BLaER1 treated with 17β-estradiol and CSF1 and Interleukin-3, amounts not matched to agents 10 nM and 100 nM (cell line): ENCODE measurements around the gene COL12A1.

Source experiments
- H3K27ac ChIP-seq, 11 experiments: shearing (Covaris generic); formaldehyde crosslinking; 2 replicates each; pipeline ENCODE4 v1.8.1; 2022
- H3K27me3 ChIP-seq, 11 experiments: shearing (Covaris generic); formaldehyde crosslinking; 2 replicates each; pipeline ENCODE4 v1.8.1; 2022
- H3K36me3 ChIP-seq, 11 experiments: shearing (Covaris generic); formaldehyde crosslinking; 2 replicates each; pipeline ENCODE4 v1.8.1; 2022
- H3K4me1 ChIP-seq, 10 experiments: shearing (Covaris generic); formaldehyde crosslinking; 2 replicates each; pipeline ENCODE4 v1.8.1; 2022
- H3K4me2 ChIP-seq, 11 experiments: shearing (Covaris generic); formaldehyde crosslinking; 2 replicates each; pipeline ENCODE4 v1.8.1; 2022
- H3K4me3 ChIP-seq, 10 experiments: shearing (Covaris generic); formaldehyde crosslinking; 2 replicates each; pipeline ENCODE4 v1.8.1; 2022
- H3K9ac ChIP-seq, 11 experiments: shearing (Covaris generic); formaldehyde crosslinking; 2 replicates each; pipeline ENCODE4 v1.8.1; 2022
- H3K9me3 ChIP-seq, 11 experiments: shearing (Covaris generic); formaldehyde crosslinking; replicated peaks in 1 of 11; 2 replicates each; pipeline ENCODE4 v1.8.1; 2022
- H4K20me1 ChIP-seq, 11 experiments: shearing (Covaris generic); formaldehyde crosslinking; 2 replicates each; pipeline ENCODE4 v1.8.1; 2022
- Cebpa-rat ChIP-seq, 11 experiments: shearing (Covaris generic); IDR thresholded peaks; 2 replicates each; pipeline ENCODE4 v1.8.1; 2022

COL12A1 gene

DNA sequence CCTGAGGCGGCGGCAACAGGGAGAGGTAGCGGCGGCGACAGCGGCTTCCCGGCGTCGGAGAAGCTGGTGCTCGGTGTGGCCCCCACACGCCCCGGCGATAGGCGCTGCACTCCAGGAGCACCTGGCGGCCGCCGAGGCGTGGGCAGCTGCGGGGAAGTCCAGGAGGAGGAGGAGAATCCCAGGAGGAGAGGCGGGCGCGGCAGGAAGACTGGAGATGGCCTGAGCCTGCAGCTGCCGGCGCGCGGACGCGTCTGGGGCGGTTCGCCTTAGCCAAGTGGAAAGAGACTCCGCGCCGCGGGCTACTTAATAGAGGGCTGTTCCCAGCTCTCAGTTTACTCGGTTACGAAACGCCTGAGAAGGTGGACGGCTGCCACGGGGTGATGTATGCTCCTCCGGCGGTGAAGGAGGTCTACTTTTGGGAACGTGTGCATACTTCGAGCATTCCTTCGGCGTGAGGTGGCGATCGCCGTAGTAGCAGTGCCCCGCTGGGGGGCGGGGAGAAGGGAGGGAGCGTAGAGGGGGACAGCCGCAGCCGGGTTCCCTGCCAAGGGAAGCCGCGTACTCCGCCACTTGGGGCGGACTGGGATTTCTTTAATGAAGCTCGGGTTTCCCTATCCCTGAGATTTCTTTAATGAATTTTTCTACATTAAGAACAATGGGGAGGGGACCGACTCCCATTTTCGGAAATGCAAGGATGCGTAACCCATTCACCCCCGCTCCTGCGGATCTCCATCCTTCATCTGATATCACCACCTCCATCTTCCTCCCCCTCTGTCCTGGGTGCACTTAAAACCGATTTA lies at the start of gene COL12A1:
COL12A1 (minus strand) TSS at position 278 of the 800 bp plus-strand sequence. CDS start 3,261 bp downstream, outside the sequence.
- Histone ChIP-seq H3K27ac (no peak within 1 kb of the TSS), H3K9me3 (peaks cover 45 to 54% (median 51%) of the 10 kb centered on the region in 11 experiments), H3K4me3 (peak within 1 kb of the TSS in 6 of 10 experiments; percentile 6 to 32 (median 22); a peak in 5 of 20 replicates)

DNA sequence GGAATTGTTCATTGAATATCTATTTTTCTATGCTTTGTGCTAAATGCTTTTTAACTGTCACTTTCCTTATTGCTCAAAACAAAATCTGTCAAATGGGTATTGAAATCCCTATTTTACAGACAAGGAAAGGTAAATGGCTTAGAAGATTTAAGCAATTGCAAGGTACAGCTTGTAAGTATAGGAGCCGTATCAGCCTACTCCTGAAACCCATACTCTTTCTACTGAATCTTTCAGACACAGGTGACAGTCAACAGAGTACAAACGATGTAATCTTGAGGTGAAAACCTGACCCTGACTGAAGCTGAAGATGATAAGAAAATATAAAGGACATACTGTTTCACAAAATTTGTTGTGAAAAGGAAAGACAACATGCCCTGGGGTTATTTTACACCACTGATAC lies 44.7 kb upstream of the COL12A1 start:
- peaks cover 13 to 29% (median 19%) of the 10 kb centered on the region in 11 experiments for H3K36me3 ChIP-seq
- no peaks in the 10 kb centered on the region for H3K27me3 ChIP-seq
- H3K9me3 ChIP-seq: no peaks in the 10 kb centered on the region
- no peak overlapping the region for H3K4me3 ChIP-seq
- peaks cover 0 to 4% (median 0%) of the 10 kb centered on the region in 11 experiments; a peak in 1 of 22 replicates for H4K20me1 ChIP-seq
- no peak overlapping the region for H3K27ac ChIP-seq
- no peak overlapping the region for H3K9ac ChIP-seq
- no peak overlapping the region for H3K4me2 ChIP-seq
- no peak for TF ChIP-seq Cebpa-rat (IDR thresholded peaks at IDR 0.05)
- no peaks in the 10 kb centered on the region for H3K4me1 ChIP-seq

More for the DNA sequence above, at the start of gene COL12A1:
- H4K20me1 ChIP-seq: 0 out of 22 replicates have a peak, but pooled peaks cover 0 to 4% (median 0%) of the 10 kb centered on the region in 11 experiments
- no peak within 1 kb of the TSS for H3K9ac ChIP-seq
- H3K4me2 ChIP-seq: no peak within 1 kb of the TSS
- H3K4me1 ChIP-seq: peaks cover 0 to 13% (median 11%) of the 10 kb centered on the region in 10 experiments; a peak in 17 of 20 replicates
- TF ChIP-seq Cebpa-rat (IDR thresholded peaks at IDR 0.05): no peak
- H3K27me3 ChIP-seq: peaks cover 70 to 77% (median 76%) of the 10 kb centered on the region in 11 experiments
- no peaks in the 10 kb centered on the region for H3K36me3 ChIP-seq

DNA sequence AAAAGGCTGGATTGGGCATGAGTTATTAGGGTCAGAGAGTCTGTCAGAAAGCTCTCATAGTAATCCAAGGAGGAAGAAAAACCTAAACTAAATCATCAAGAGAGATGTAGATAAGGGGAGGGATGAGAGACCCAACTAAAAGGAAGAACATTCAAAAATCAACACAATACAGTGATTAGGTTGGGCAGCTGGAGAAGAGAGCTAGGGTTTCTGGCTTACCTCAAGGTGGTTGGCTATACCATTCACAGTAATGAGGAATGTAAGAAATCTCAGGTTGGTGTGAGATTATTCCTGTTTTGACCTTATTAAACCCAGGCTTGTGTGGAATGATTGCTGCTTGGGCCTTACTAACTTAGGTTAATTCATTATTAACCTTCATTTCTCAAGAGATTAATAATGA lies 44.0 kb upstream of the COL12A1 start:
- no peak overlapping the region for H3K27ac ChIP-seq
- no peaks in the 10 kb centered on the region; a peak in 1 of 22 replicates for H3K9me3 ChIP-seq
- peaks cover 0 to 4% (median 0%) of the 10 kb centered on the region in 11 experiments; a peak in 1 of 22 replicates for H4K20me1 ChIP-seq
- no peak overlapping the region for H3K4me2 ChIP-seq
- H3K4me1 ChIP-seq: peaks cover 0 to 3% (median 0%) of the 10 kb centered on the region in 10 experiments; a peak in 1 of 20 replicates
- H3K27me3 ChIP-seq: no peaks in the 10 kb centered on the region
- H3K9ac ChIP-seq: no peak overlapping the region
- H3K36me3 ChIP-seq: peaks cover 7 to 22% (median 14%) of the 10 kb centered on the region in 11 experiments
- no peak for TF ChIP-seq Cebpa-rat (IDR thresholded peaks at IDR 0.05)
- no peak overlapping the region for H3K4me3 ChIP-seq

DNA sequence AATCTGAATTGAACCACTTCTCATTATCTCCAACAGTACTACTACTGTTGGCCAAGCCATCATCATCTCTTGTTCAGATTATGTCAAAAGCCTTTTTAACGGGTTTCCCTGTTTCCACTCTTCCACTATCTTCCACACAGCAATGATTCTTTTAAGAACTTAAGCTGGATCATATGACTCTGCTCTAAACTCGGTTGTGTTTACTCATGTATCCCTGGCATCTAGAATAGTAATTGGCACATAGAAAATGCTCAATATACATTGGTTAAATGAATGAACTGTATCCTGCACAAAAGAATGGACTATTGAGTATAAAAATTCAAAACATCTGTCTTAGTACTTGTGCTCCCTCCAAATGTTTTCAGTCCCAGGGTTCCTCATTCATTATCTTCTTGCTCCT lies 40.5 kb upstream of the COL12A1 start:
- H3K4me2 ChIP-seq: no peak overlapping the region
- no peak overlapping the region for H3K27ac ChIP-seq
- H3K36me3 ChIP-seq: peaks cover 0 to 12% (median 5%) of the 10 kb centered on the region in 11 experiments; a peak in 17 of 22 replicates
- peaks cover 2 to 25% (median 16%) of the 10 kb centered on the region in 10 experiments; a peak in 18 of 20 replicates for H3K4me1 ChIP-seq
- no peak for TF ChIP-seq Cebpa-rat (IDR thresholded peaks at IDR 0.05)
- H4K20me1 ChIP-seq: peaks cover 0 to 6% (median 0%) of the 10 kb centered on the region in 11 experiments; a peak in 6 of 22 replicates
- H3K9ac ChIP-seq: no peak overlapping the region
- H3K9me3 ChIP-seq: peaks cover 0 to 5% (median 0%) of the 10 kb centered on the region in 11 experiments; a peak in 3 of 22 replicates
- no peak overlapping the region for H3K4me3 ChIP-seq
- no peaks in the 10 kb centered on the region for H3K27me3 ChIP-seq

DNA sequence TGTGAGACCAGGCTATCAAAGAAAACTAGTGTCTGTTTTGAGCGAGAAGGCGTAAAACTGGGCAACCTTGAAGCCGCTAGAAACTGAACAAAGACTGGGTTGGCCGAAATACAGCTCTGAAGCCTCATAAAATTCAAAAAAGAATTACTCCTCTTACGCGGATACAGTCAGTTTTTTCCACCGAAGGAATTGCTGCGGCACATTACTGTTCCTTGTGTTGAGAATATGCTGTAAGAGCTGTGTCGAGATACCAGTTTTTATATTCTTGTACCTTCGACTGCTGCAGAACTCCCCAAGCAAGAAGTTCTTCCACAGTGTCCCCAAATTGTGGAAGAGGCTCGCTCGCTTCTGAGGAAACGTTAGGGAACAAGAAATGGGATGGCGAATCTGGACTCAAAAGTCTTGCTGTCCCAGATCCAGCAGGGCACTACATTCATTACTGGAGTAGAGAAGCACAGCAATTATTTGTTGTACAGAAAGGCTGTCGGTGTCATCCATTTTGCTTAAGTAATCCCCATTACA lies 38.3 kb upstream of the COL12A1 start:
- H3K4me3 ChIP-seq: peak overlapping the region; percentile 75 to 92 (median 85)
- peaks cover 0 to 25% (median 10%) of the 10 kb centered on the region in 11 experiments; a peak in 9 of 22 replicates for H4K20me1 ChIP-seq
- peak overlapping the region; percentile 83 to 93 (median 88) for H3K9ac ChIP-seq
- H3K4me2 ChIP-seq: peak overlapping the region; percentile 52 to 80 (median 70)
- H3K4me1 ChIP-seq: peaks cover 4 to 31% (median 17%) of the 10 kb centered on the region in 10 experiments; a peak in 18 of 20 replicates
- no peaks in the 10 kb centered on the region for H3K27me3 ChIP-seq
- no peak for TF ChIP-seq Cebpa-rat (IDR thresholded peaks at IDR 0.05)
- H3K27ac ChIP-seq: peak overlapping the region; percentile 84 to 95 (median 91)
- peaks cover 12 to 33% (median 27%) of the 10 kb centered on the region in 11 experiments for H3K36me3 ChIP-seq
- H3K9me3 ChIP-seq: peaks cover 0 to 5% (median 0%) of the 10 kb centered on the region in 11 experiments; a peak in 3 of 22 replicates

DNA sequence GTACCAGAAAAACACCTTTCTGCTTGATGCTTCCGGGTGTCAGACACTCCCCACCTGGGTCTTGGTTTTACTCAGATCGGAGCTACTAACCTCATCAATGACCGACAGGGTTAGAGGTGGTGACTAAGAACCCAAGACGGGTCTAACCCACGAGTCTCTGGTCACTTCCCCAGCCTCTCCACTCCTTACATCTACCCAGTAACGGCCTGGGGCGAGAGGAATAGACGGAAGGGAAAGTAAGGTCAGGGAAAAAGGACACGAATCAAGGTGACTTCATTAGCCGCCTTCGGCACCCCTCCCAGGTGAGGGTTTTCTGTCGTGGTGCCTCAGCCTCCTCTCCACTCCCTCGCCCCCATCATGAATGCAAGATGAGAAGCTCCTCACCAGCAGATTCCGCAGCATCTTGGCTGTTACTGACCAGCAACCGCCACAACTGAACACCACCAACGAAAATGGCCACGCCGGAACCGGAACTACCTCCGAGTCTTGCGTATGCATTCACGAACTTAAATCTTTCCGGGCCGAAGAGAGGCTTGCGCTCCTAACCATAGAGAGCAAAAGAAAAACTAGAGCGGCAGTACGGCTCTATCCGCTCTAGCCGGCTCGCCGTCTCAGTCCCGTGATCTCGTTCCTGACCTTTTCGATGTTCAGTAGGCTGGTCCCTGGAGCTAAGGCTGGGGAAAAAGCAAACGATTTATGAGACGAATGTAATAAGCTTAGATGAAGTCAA lies 37.6 kb upstream of the COL12A1 start, which contains the start of gene COX7A2:
COX7A2 (minus strand) TSS at position 469 of the 730 bp plus-strand sequence; CDS start at position 402, 67 bp downstream.
- peak within 1 kb of the TSS; percentile 84 to 95 (median 91) for H3K27ac ChIP-seq
- H3K4me3 ChIP-seq: peak within 1 kb of the TSS; percentile 75 to 92 (median 85)
- H3K4me2 ChIP-seq: peak within 1 kb of the TSS; percentile 53 to 88 (median 70)
- peaks cover 0 to 28% (median 10%) of the 10 kb centered on the region in 11 experiments; a peak in 9 of 22 replicates for H4K20me1 ChIP-seq
- H3K9ac ChIP-seq: peak within 1 kb of the TSS; percentile 83 to 93 (median 88)
- peaks cover 4 to 31% (median 17%) of the 10 kb centered on the region in 10 experiments; a peak in 18 of 20 replicates for H3K4me1 ChIP-seq
- H3K9me3 ChIP-seq: peaks cover 0 to 5% (median 0%) of the 10 kb centered on the region in 11 experiments; a peak in 3 of 22 replicates
- peaks cover 18 to 39% (median 33%) of the 10 kb centered on the region in 11 experiments for H3K36me3 ChIP-seq
- no peaks in the 10 kb centered on the region for H3K27me3 ChIP-seq
- no peak for TF ChIP-seq Cebpa-rat (IDR thresholded peaks at IDR 0.05)

DNA sequence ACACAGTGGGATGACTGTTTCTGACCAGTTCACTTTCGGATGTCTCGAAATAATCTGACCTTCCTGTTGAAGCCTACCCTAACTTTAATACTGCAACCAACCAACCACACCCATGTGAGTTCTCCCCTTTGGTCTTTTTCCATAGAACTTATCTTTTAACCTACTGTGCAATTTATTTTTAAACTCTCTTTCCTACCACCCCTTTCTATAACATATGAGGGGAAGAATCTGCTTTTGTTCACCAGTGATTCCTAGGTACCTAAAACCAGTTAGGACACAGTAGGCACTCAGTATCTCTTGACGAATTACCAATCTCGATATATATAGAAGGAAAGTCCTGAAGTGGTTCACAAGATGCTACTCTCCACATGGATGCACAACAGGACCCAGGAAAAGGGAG lies 30.8 kb upstream of the COL12A1 start:
- H3K4me3 ChIP-seq: no peak overlapping the region
- H3K9me3 ChIP-seq: no peaks in the 10 kb centered on the region
- TF ChIP-seq Cebpa-rat (IDR thresholded peaks at IDR 0.05): no peak
- H3K27me3 ChIP-seq: no peaks in the 10 kb centered on the region
- H3K36me3 ChIP-seq: peaks cover 44 to 65% (median 53%) of the 10 kb centered on the region in 11 experiments
- H3K27ac ChIP-seq: no peak overlapping the region
- peaks cover 0 to 28% (median 13%) of the 10 kb centered on the region in 11 experiments; a peak in 9 of 22 replicates for H4K20me1 ChIP-seq
- H3K4me1 ChIP-seq: peaks cover 0 to 27% (median 11%) of the 10 kb centered on the region in 10 experiments; a peak in 16 of 20 replicates
- no peak overlapping the region for H3K9ac ChIP-seq
- peak overlapping the region in 3 of 11 experiments; percentile 27 to 51 (median 27); a peak in 5 of 22 replicates for H3K4me2 ChIP-seq

DNA sequence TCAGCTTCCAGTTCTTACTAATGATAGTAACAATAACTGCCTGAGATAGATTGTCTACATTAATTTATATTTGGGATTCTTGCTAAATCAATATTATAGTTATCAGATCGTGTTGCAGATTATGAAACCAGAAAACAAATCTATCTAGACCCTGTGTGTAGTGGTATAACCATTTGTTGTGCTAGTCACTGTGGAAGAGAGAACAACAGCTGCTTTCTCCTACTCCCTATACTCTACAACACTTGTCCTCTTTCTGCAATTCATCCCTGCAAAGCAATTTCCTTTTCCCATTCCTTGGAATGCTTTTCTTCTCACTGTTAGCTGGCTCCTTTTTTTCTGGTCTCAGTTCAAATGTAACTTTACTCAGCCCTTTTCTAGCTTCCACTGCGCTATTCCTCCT lies 29.4 kb upstream of the COL12A1 start:
- no peaks in the 10 kb centered on the region for H3K9me3 ChIP-seq
- H3K27ac ChIP-seq: no peak overlapping the region
- peaks cover 0 to 24% (median 5%) of the 10 kb centered on the region in 10 experiments; a peak in 9 of 20 replicates for H3K4me1 ChIP-seq
- no peak for TF ChIP-seq Cebpa-rat (IDR thresholded peaks at IDR 0.05)
- H3K4me2 ChIP-seq: no peak overlapping the region
- peaks cover 0 to 17% (median 11%) of the 10 kb centered on the region in 11 experiments; a peak in 8 of 22 replicates for H4K20me1 ChIP-seq
- no peak overlapping the region for H3K9ac ChIP-seq
- H3K4me3 ChIP-seq: no peak overlapping the region
- peaks cover 37 to 51% (median 43%) of the 10 kb centered on the region in 11 experiments for H3K36me3 ChIP-seq
- no peaks in the 10 kb centered on the region for H3K27me3 ChIP-seq
